Activated CD4-positive, alpha-beta T cell treated with anti-CD3 and anti-CD28 coated beads for 1 hour (primary cell): Measurements from ENCODE around the gene HELZ.
"Not testable (repeated sequence)": the region's sequence is repeated elsewhere in the genome, so short reads cannot be mapped to it uniquely, and the experiment has no call there.

Experiments
- DNase-seq: peaks from one replicate; pipeline ENCODE4 v3.0.0-alpha.2; 2020

The HELZ gene

GRCh38 chr17:67180275-67180674 is 64.7 kb downstream of the HELZ start:
- DNase-seq, result no peak

- DNase-seq, result no peak
Measured at GRCh38 chr17:67178555-67178954, 66.4 kb downstream of the HELZ start.

DNA sequence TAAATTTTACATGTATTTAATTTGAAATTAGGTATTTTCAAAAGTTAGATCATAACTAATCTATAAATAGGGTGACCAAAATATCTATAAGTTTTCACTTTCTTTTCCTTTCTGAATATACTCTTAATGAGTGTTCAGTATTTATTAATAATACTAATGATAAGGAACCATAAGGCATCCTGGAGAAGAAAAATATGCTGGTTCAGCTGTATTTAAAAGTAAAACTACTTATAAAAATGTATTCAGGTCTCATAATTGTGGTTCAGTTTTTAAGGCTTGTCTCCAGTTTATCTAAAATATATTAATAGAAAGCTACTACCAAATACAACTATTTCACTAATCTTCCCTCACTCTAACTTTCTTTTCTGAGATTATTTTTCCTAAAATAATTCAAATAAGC is 67.3 kb downstream of the HELZ start:
- DNase-seq, result no peak

DNA sequence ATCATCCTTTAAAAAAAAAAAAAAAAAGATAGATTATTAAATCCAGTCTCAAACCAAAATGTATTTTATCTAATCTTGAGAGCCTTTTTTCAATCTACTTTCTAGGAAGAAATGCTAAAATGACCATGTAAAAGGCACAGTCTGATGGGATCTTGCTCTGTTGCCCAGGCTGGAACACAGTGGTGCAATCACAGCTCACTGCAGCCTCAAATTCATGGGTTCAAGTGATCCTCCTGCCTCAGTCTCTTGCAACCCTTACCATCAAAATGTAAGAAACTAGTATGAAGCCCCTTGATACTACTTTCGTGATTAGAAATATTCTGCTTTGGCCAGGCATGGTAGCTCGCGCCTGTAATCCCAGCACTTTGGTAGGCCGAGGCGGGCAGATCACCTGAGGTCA is 70.8 kb downstream of the HELZ start:
- no peak for DNase-seq

- DNase-seq, result no peak
Measured at GRCh38 chr17:67171560-67171959, 73.4 kb downstream of the HELZ start.

- DNase-seq, result no peak
Measured at GRCh38 chr17:67168496-67168895, 76.5 kb downstream of the HELZ start.

GRCh38 chr17:67165201-67165600 is 79.8 kb downstream of the HELZ start:
- DNase-seq, result no peak

GRCh38 chr17:67164302-67164701 is 80.7 kb downstream of the HELZ start:
- no peak for DNase-seq

GRCh38 chr17:67162771-67163170 is 82.2 kb downstream of the HELZ start:
- no peak for DNase-seq

GRCh38 chr17:67161573-67161972 is 83.4 kb downstream of the HELZ start:
- DNase-seq, result no peak

DNA sequence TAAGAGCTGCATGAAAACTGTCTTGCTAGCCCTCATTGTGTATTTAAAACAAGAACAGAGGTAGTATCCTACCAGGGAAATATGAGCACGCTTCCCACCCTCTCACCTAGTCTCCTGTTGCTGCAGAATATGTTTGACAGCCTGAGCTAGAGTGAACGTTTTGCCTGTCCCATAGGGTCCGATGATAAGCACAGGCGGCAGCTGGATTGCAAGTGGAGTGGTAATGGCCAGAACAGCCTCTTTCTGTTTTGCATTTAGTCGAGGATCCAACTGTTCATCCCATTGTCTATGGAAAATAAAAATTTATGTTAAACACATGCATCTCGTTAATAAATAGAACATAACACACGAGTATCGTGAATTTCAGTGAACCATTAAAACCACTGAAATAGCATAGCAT is 84.2 kb downstream of the HELZ start:
- DNase-seq, result no peak

DNA sequence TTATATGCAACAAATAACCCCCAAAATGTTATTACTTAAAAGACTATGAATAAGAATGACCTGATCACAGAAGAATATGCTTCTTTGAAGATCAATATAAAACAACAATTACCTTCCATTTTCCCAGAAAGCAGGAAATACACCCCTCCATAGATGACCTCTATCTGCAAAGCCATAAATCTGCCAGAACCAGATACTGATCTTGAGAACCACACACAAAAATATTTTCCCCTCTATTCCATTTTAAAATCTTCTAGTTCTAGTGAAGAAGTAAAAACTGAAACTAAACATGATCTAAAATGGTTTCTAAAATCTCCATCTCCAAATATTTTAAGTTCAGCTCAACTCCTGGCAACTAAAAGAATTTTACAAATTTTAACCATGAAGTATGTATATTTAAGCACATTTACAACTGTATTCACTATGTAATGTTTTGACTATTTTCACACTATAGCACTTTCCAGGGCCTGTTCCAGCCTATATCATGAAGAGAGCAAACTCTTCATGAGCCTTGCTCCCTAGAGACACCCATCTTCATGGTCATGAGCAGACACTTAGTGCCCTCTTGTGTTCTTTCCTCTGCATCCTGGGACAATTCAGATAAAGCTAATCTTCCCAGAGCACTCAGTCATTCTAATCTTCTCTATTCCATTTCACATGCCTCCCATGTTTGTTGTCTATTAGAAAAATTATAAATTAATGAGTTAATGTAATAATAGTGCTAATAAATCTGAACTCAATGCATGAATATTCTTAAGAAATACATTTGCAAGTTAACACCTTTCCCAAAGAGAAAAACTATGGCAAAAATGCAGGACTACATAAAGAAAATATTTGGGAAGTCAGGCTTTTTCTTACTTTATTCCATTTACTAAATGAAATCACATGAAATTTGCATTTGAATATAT is 87.0 kb downstream of the HELZ start:
- DNase-seq, result no peak

GRCh38 chr17:67156269-67157199 is 88.5 kb downstream of the HELZ start:
- DNase-seq, result no peak

- DNase-seq, result no peak
Measured at GRCh38 chr17:67152824-67153223, 92.2 kb downstream of the HELZ start.

GRCh38 chr17:67151717-67152116 is 93.3 kb downstream of the HELZ start:
- no peak for DNase-seq

- no peak for DNase-seq
Measured at GRCh38 chr17:67150826-67151225, 94.2 kb downstream of the HELZ start.

- DNase-seq, result no peak
Measured at GRCh38 chr17:67148352-67148751, 96.6 kb downstream of the HELZ start.

GRCh38 chr17:67145183-67145805 is 99.7 kb downstream of the HELZ start:
- DNase-seq, result no peak

- DNase-seq, result no peak
Measured at GRCh38 chr17:67143318-67143717, 101.7 kb downstream of the HELZ start.

- DNase-seq, result not testable (repeated sequence)
Measured at GRCh38 chr17:67142030-67142429, 103.0 kb downstream of the HELZ start.

DNA sequence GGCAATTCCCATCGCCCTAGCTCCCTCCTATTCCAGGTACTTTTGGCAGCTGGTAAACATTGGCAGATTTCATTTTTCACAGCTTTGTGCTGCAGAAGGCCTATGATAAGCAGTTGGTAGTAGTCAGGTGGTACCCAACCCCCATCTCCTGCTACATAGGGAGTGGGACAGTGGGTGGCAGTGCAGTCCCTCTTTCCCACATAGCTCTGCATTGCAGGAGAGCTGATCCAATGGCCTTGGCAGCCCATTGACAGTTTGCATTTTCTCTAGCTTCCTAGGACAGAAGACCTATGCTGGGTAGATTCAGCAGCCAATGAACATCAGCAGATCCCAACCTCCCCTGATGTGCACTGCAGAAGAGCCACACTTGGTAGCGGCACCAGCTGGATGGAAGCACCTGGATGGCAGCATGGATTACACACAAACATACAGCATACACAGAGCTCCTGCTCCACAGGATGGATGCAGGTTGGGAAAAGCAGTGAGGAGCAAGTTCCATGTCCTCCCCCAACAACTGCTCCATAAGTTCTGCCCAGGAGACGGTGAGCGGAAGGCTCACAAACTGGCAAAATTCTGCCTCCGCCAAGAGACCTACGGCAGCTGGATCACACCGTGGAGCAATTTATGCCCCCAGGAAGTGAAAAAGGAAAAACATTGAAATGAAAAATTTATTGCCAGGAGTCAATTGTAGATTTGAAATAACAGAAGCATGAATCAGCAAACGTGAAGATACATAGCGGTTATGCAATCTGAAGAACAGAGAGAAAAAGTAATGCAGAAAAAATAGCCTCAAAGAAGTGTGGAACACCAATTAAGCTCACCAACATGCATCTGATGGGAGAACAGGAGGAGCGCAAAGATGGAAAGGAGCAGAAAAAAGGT is 105.0 kb downstream of the HELZ start:
- DNase-seq, result no peak

DNA sequence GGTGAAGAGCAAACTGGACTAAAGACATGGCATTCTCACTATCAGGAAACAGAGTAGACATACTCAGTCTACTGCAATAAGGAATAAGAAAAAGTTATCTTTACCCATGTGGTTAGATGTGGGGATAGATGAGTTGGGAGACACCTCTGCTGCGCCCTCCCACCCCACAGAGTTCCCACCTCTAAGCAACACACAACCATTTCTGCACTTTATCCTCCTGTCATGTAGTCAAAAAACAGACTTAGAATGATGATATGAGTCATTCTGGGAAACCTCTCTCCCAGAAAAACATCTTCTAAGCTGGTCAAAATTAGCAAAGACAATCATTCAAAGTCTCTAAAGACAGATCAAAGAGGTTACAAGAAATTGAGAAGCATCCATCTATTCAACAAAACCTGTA is 105.7 kb downstream of the HELZ start:
- DNase-seq, result no peak
